Measurements from ENCODE around the gene MARCHF9.

MARCHF9 gene

GRCh38 chr12:57744777-57745484 lies 10.0 kb upstream of the MARCHF9 start, which contains the start of gene TSPAN31:
TSS of gene TSPAN31 (plus strand) at chr12:57745039. CDS start at chr12:57745155, 116 bp downstream.
- Histone ChIP-seq H3K9me2 (replicated peaks; ENCODE audit: insufficient read depth, low read length) (no peaks in the 10 kb centered on the region), H3F3A (ENCODE audit: insufficient read depth) (peaks cover 32% of the 10 kb centered on the region), H3K27me3 (ENCODE audit: low read length) (no peaks in the 10 kb centered on the region), H3K79me2 (ENCODE audit: insufficient read depth, low read length) (peaks cover 11% of the 10 kb centered on the region), H3K9me3 (ENCODE audit: insufficient read depth, low read length) (no peaks in the 10 kb centered on the region), H4K20me1 (ENCODE audit: low read depth, low read length) (no peaks in the 10 kb centered on the region), H3K4me3 (ENCODE audit: insufficient read depth, low read length, poor library complexity, severe bottlenecking) (peak within 1 kb of the TSS; percentile 68), H3K9ac (ENCODE audit: low read length) (peak within 1 kb of the TSS; percentile 74), H3K4me2 (ENCODE audit: low read depth, low read length, poor library complexity, severe bottlenecking) (peak within 1 kb of the TSS; percentile 87), H2AFZ (ENCODE audit: low read depth, low read length, severe bottlenecking) (peak within 1 kb of the TSS; percentile 60), H3K36me3 (ENCODE audit: low read length) (peaks cover 10% of the 10 kb centered on the region; the same call in 1 of the 2 replicates), H3K27ac (ENCODE audit: low read depth, low read length) (peak within 1 kb of the TSS; percentile 76)
- TF ChIP-seq EZH2phosphoT487 (conservative IDR thresholded peaks at IDR 0.05; ENCODE audit: low read length): no peak
- TF ChIP-seq CTCF (IDR thresholded peaks at IDR 0.05; ENCODE audit: insufficient read depth, low read length, poor library complexity, severe bottlenecking): no peak

- H3K4me3 ChIP-seq (ENCODE audit: insufficient read depth, low read length, poor library complexity, severe bottlenecking): peak overlapping the region; percentile 68
- H4K20me1 ChIP-seq (ENCODE audit: low read depth, low read length): no peaks in the 10 kb centered on the region
- H3K27ac ChIP-seq (ENCODE audit: low read depth, low read length): peak overlapping the region; percentile 76
- no peaks in the 10 kb centered on the region for H3K27me3 ChIP-seq (ENCODE audit: low read length)
- peaks cover 32% of the 10 kb centered on the region for H3F3A ChIP-seq (ENCODE audit: insufficient read depth)
- H3K4me2 ChIP-seq (ENCODE audit: low read depth, low read length, poor library complexity, severe bottlenecking): peak overlapping the region; percentile 87
- peaks cover 12% of the 10 kb centered on the region for H3K79me2 ChIP-seq (ENCODE audit: insufficient read depth, low read length)
- no peak overlapping the region for H2AFZ ChIP-seq (ENCODE audit: low read depth, low read length, severe bottlenecking)
- H3K9me3 ChIP-seq (ENCODE audit: insufficient read depth, low read length): no peaks in the 10 kb centered on the region
- no peak for TF ChIP-seq EZH2phosphoT487 (conservative IDR thresholded peaks at IDR 0.05; ENCODE audit: low read length)
- TF ChIP-seq CTCF (IDR thresholded peaks at IDR 0.05; ENCODE audit: insufficient read depth, low read length, poor library complexity, severe bottlenecking): no peak
- peak overlapping the region; percentile 74 for H3K9ac ChIP-seq (ENCODE audit: low read length)
- peaks cover 10% of the 10 kb centered on the region; the same call in 1 of the 2 replicates for H3K36me3 ChIP-seq (ENCODE audit: low read length)
- H3K9me2 ChIP-seq (replicated peaks; ENCODE audit: insufficient read depth, low read length): no peaks in the 10 kb centered on the region
These were observed 9.4 kb upstream of the MARCHF9 start for GRCh38 chr12:57745485-57745881.

- Histone ChIP-seq H3K9ac (ENCODE audit: low read length) (peak overlapping the region; percentile 74; the same call in 1 of the 2 replicates), H2AFZ (ENCODE audit: low read depth, low read length, severe bottlenecking) (no peak overlapping the region), H3K9me2 (replicated peaks; ENCODE audit: insufficient read depth, low read length) (no peaks in the 10 kb centered on the region), H3K4me2 (ENCODE audit: low read depth, low read length, poor library complexity, severe bottlenecking) (peak overlapping the region; percentile 87), H3K36me3 (ENCODE audit: low read length) (peaks cover 10% of the 10 kb centered on the region; the same call in 1 of the 2 replicates), H3K27ac (ENCODE audit: low read depth, low read length) (no peak overlapping the region), H3K27me3 (ENCODE audit: low read length) (no peaks in the 10 kb centered on the region), H3K79me2 (ENCODE audit: insufficient read depth, low read length) (peaks cover 17% of the 10 kb centered on the region), H3F3A (ENCODE audit: insufficient read depth) (peaks cover 32% of the 10 kb centered on the region), H3K4me3 (ENCODE audit: insufficient read depth, low read length, poor library complexity, severe bottlenecking) (no peak overlapping the region), H3K9me3 (ENCODE audit: insufficient read depth, low read length) (no peaks in the 10 kb centered on the region), H4K20me1 (ENCODE audit: low read depth, low read length) (no peaks in the 10 kb centered on the region)
- TF ChIP-seq CTCF (IDR thresholded peaks at IDR 0.05; ENCODE audit: insufficient read depth, low read length, poor library complexity, severe bottlenecking) (no peak), EZH2phosphoT487 (conservative IDR thresholded peaks at IDR 0.05; ENCODE audit: low read length) (no peak)
These were observed 8.9 kb upstream of the MARCHF9 start for GRCh38 chr12:57746025-57746424.
